Heart right ventricle (tissue), 16 donors: ENCODE results near the gene PLEKHH1. TPM values are rescaled to one million over a fixed set of nuclear protein-coding genes. Genes with fewer than 3 reads are reported as not detected.
"Not testable (repeated sequence)": the region's sequence is repeated elsewhere in the genome, so short reads cannot be mapped to it uniquely, and the experiment has no call there.

Experiments
- ATAC-seq, 8 donors: fragments of 200-7000 bp; cut with Tn5 transposase; one replicate each; pipeline ENCODE4 v1.9.1; 2020; ENCODE audit warnings: mild to moderate bottlenecking in 8 of 8, moderate library complexity in 8 of 8, moderate number of reproducible peaks in 1 of 8
- DNase-seq, 2 donors: peaks; one replicate each; pipeline ENCODE4 v3.0.0-alpha.2; 2020
- H3K27ac ChIP-seq, 10 donors: fragments of 200-600 bp; sonication (generic) in 2 of 10; one replicate each; pipeline versions ENCODE4 v1.5.0 to v1.8.0; 2020 to 2022; ENCODE audit warnings: mild to moderate bottlenecking in 3 of 10
- H3K27me3 ChIP-seq, 7 donors: fragments of 200-600 bp; one replicate each; pipeline ENCODE4 v1.8.0; 2021 to 2022; ENCODE audit warnings: mild to moderate bottlenecking in 2 of 7
- H3K36me3 ChIP-seq, 9 donors: fragments of 200-600 bp; sonication (generic) in 1 of 9; one replicate each; pipeline versions ENCODE4 v1.5.0 to v1.8.0; 2020 to 2022; ENCODE audit warnings: mild to moderate bottlenecking in 2 of 9
- H3K4me1 ChIP-seq, 9 donors: fragments of 200-600 bp; sonication (generic) in 1 of 9; one replicate each; pipeline versions ENCODE4 v1.5.0 to v1.8.0; 2020 to 2022; ENCODE audit warnings: mild to moderate bottlenecking in 4 of 9
- H3K4me3 ChIP-seq, 10 donors: fragments of 200-600 bp; sonication (generic) in 2 of 10; one replicate each; pipeline versions ENCODE4 v1.5.0 to v1.8.0; 2020 to 2022; ENCODE audit warnings: mild to moderate bottlenecking in 7 of 10, moderate library complexity in 2 of 10
- H3K9me3 ChIP-seq, 11 donors: fragments of 200-600 bp in 10 of 11; sonication (generic) in 2 of 11; one replicate each; pipeline versions ENCODE4 v1.5.0 to v1.8.0; 2013 to 2022; ENCODE audit warnings: mild to moderate bottlenecking in 2 of 11, control low read depth in 1 of 11, moderate library complexity in 1 of 11
- WGBS, 2 donors: extraction: QIAGEN DNeasy Blood & Tissue Kit; methylation state at CpG; one replicate each; pipeline ENCODE4 v1.1.7; 2013; ENCODE audit warnings: inconsistent platforms in 1 of 2; 5-methylcytosine and 5-hydroxymethylcytosine counted together
- intact Hi-C, 10 donors: fragments of 100-400 bp; cut with DNase I; formaldehyde crosslinking; loops; one replicate each; pipeline versions ENCODE4 v1.11.1 to v1.14.2; 2022
- polyA plus RNA-seq, 2 donors: library from polyadenylated mRNA; stranded (reverse); fragments of 200-250 nt; gene quantifications; one replicate each; pipeline ENCODE4 v1.2.3, GENCODE V29; 2013
- total RNA-seq, 10 donors: library from RNA; stranded (reverse); fragmentation: NEBNext Ultra II Directional in 3 of 10; extraction: Animal tissue kit (Norgen Biotek cat#: 25700) in 3 of 10; gene quantifications; one replicate each; pipeline versions ENCODE4 v1.2.1 to v1.2.4, GENCODE V29; 2021 to 2023
- TF ChIP-seq, protein P1 (sequence below), 9 donors: fragments of 200-600 bp; sonication (generic) in 2 of 9; IDR thresholded peaks; one replicate each; pipeline versions ENCODE4 v1.5.0 to v1.8.0; 2021 to 2022; ENCODE audit warnings: antibody characterized with exemption in 9 of 9, mild to moderate bottlenecking in 5 of 9, moderate library complexity in 1 of 9
- donor health status: Arrhythmogenic right ventricular cardiomyopathy.
- donor health status: ischemic (EF 13 %, LVEDD 7.1; RV severe dilation, severe dysfunction).
- donor health status: healthy with polysubstance abuse.
- donor health status: DM: no; HTN: yes; CAD: no.
- donor health status: DM: no; HTN: no; CAD: no.
- donor health status: ischemic (EF 25% LVEDD 6.9; RV normal size, moderate dysfunction).
- donor health status: ischemic (EF 25% LVEDD 5.7; RV mildly dilated, moderate dysfunction).
- donor health status: healthy.
- donor health status: DM: yes; HTN: yes; CAD: no.
- donor health status: Ischemic cardiomyopathy.
- donor health status: ischemic (EF 35%, LVEDD 5.7; RV mildly dilated, moderate dysfunction).
- donor health status: nonischemic (EF 11% LVEDD 7.7; RV severe dilation, severe dysfunction).
- donor health status: DM: yes; HTN: yes; CAD: no.
- donor health status: PGD.
- donor health status: ischemic (EF 29% LVEDD 5.4; RV normal size, mild dysfunction).
- donor health status: nonischemic (EF 23%, LVEDD 6.1; RV moderate dilation, normal function).

The PLEKHH1 gene
- total and polyA plus RNA-seq, 12 donors: 1.7 to 14.8 (median 3.7) TPM

DNA sequence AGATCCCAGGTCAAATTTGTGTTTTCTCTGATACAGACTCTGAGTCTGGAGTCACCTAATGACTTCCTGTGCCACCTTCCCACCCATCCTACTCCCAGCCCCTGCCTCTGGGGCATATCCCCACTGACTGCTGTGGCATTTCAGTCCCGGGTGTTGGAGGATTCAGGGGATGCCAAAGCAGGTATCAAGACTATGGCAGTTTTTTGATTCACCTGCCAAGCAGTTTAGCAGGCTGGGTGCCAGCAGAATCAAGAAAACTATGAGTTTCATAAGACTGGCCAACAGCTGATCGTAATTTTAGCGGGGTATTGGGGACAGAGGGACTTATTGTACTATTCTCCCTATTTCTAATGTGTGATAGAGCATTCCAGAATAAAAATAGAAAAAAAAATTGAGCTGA lies 4.6 kb downstream of the PLEKHH1 start:
- DNase-seq (no peak), ATAC-seq (no peak)
- peaks cover 0 to 10% (median 6%) of the 10 kb centered on the region in 9 donors for H3K4me1 ChIP-seq
- H3K4me3 ChIP-seq: no peak overlapping the region
- H3K27me3 ChIP-seq: peaks cover 0 to 34% (median 0%) of the 10 kb centered on the region in 7 donors
- TF ChIP-seq, protein P1, sequence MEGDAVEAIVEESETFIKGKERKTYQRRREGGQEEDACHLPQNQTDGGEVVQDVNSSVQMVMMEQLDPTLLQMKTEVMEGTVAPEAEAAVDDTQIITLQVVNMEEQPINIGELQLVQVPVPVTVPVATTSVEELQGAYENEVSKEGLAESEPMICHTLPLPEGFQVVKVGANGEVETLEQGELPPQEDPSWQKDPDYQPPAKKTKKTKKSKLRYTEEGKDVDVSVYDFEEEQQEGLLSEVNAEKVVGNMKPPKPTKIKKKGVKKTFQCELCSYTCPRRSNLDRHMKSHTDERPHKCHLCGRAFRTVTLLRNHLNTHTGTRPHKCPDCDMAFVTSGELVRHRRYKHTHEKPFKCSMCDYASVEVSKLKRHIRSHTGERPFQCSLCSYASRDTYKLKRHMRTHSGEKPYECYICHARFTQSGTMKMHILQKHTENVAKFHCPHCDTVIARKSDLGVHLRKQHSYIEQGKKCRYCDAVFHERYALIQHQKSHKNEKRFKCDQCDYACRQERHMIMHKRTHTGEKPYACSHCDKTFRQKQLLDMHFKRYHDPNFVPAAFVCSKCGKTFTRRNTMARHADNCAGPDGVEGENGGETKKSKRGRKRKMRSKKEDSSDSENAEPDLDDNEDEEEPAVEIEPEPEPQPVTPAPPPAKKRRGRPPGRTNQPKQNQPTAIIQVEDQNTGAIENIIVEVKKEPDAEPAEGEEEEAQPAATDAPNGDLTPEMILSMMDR (IDR thresholded peaks at IDR 0.05): no peak
- no peak overlapping the region for H3K27ac ChIP-seq
- H3K9me3 ChIP-seq: no peaks in the 10 kb centered on the region
- no peaks in the 10 kb centered on the region for H3K36me3 ChIP-seq
- intact Hi-C loops: no loop called here
- WGBS, 2 donors: 64 to 80% methylated on average over 3 of the region's 3 CpGs

DNA sequence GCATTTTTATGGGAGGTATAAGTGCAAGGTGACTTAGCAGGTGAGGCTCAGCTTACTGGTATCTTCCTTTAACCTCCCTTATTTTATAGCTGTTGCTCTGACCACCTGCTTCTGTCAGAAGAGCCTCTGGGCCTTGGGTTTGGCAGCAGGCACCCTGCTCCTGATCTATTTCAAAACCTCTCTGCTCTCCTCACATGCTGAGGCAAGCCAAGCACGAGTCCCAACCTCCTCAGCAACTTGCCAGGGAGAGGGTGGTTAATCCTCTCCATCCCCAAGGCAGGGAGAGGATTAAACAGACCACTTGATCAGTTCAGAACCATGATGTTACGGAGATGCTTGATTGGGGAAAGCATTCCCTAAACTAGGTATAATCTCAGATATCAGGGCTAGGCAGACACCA lies 5.4 kb downstream of the PLEKHH1 start:
- no peak overlapping the region for H3K4me3 ChIP-seq
- peaks cover 0 to 7% (median 4%) of the 10 kb centered on the region in 9 donors for H3K4me1 ChIP-seq
- peak in 1 of 8 donors; percentile 50 for ATAC-seq
- no peak overlapping the region for H3K27ac ChIP-seq
- no peaks in the 10 kb centered on the region for H3K9me3 ChIP-seq
- TF ChIP-seq, protein P1 (IDR thresholded peaks at IDR 0.05): no peak
- no peak for DNase-seq
- 61 to 68% methylated on average over 2 of the region's 2 CpGs for WGBS, 2 donors
- no peaks in the 10 kb centered on the region for H3K36me3 ChIP-seq
- H3K27me3 ChIP-seq: peaks cover 0 to 34% (median 0%) of the 10 kb centered on the region in 7 donors
- intact Hi-C loops: no loop called here

DNA sequence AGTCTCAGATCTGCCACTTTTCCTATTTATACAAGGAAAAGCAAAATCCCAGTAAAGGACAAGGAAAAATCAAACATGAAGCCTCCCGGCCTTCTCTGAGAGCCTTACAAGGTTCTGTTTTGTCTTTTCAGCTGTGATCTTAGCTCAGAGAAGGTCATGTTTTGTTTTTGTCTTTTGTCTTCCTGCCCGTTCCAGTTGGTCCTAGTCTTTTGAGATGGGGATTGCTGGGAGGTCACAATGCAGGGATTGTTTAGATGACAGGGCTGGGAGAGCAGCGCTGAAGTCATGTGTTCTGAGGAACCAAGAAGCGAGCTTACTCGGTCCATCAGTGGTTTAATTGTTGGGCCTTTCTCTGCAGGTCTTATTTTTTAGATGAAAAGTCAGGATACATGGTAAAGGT lies 6.0 kb downstream of the PLEKHH1 start:
- peaks cover 0 to under 1% (median 0%) of the 10 kb centered on the region in 9 donors for H3K36me3 ChIP-seq
- no peak for DNase-seq
- intact Hi-C loops: no loop called here
- H3K27me3 ChIP-seq: peaks cover 0 to 29% (median 0%) of the 10 kb centered on the region in 7 donors
- TF ChIP-seq, protein P1 (IDR thresholded peaks at IDR 0.05): no peak
- H3K4me3 ChIP-seq: no peak overlapping the region
- no peak for ATAC-seq
- H3K9me3 ChIP-seq: no peaks in the 10 kb centered on the region
- no peak overlapping the region for H3K27ac ChIP-seq
- 71 to 72% methylated on average over 5 of the region's 5 CpGs for WGBS, 2 donors
- H3K4me1 ChIP-seq: peaks cover 0 to 4% (median 0%) of the 10 kb centered on the region in 9 donors

DNA sequence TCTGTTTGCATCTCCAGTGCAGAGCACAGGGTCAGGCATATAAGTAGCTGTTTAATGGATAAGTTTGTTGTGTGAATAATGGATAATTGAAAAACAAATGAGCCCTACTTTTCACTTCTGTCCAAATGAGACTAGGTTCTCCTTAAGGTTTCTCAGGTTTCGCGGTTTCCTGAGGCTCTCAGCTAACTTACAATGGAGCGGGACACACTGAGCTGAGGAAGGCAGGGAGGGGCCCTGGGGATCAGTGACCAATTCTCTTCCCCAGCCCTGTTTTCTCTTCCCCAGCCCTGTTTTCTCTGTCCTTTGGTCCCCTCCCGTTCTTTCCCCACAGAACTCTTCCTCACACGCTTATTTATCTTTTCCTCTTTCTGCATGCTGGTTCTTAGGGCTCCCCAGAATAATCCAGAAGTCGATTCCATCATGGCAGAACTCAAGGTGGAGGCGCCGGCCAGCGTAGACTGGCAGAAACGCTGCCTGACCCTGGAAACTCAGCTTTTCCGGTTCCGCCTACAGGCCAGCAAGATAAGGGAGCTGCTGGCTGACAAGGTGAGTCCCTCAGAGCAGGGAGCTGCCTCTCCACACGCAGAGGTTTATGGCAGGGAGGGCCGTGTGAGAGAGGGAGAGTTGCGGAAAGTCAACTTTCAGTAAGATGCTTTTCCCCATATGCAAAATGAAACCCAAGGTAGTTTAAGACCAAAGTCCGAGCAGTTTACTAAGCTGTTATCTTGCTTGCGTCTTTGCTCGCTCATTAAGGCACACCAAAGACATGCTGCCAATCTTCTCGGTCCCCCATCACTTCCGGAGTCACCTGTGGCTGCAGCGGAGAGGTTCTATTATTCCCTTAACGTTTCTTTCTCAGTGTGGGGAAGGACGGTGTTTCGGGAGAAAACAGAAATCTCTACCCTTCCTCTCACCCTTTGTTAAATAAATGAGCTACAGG lies 8.6 kb downstream of the PLEKHH1 start:
- TF ChIP-seq, protein P1 (IDR thresholded peaks at IDR 0.05): no peak
- H3K4me3 ChIP-seq: no peak overlapping the region
- WGBS, 2 donors: 56% methylated on average over 24 of the region's 24 CpGs
- H3K4me1 ChIP-seq: peaks cover 0 to 4% (median 0%) of the 10 kb centered on the region in 9 donors
- peaks cover 0 to 7% (median 0%) of the 10 kb centered on the region in 11 donors for H3K9me3 ChIP-seq
- DNase-seq (no peak), ATAC-seq (no peak)
- H3K27ac ChIP-seq: no peak overlapping the region
- intact Hi-C loops: no loop called here
- H3K36me3 ChIP-seq: peaks cover 0 to 3% (median 0%) of the 10 kb centered on the region in 9 donors
- peaks cover 0 to 26% (median 0%) of the 10 kb centered on the region in 7 donors for H3K27me3 ChIP-seq

DNA sequence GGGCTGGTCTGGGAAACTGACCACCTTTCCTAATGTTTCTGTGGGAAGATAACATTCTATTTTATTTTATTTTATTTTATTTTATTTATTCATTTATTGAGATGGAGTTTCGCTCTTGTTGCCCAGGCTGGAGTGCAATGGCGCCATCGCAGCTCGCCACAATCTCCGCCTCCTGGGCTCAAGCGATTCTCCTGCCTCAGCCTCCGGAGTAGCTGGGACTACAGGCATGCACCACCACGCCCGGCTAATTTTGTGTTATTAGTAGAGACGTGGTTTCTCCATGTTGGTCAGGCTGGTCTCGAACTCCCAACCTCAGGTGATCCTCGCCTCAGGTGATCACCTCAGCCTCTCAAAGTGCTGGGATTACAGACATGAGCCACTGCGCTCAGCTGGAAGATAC lies 9.5 kb downstream of the PLEKHH1 start:
- WGBS, 2 donors: 95 to 97% methylated on average over 13 of the region's 13 CpGs
- not testable (repeated sequence) for H3K27ac ChIP-seq

More for the DNA sequence above, 9.5 kb downstream of the PLEKHH1 start:
- H3K9me3 ChIP-seq, ATAC-seq, H3K36me3 ChIP-seq, H3K4me3 ChIP-seq, H3K4me1 ChIP-seq, DNase-seq, intact Hi-C loops: not testable (repeated sequence)
- peaks cover 0 to 26% (median 0%) of the 10 kb centered on the region in 7 donors for H3K27me3 ChIP-seq
